DND-41 (cell line): ENCODE measurements around the gene SMIM41.
A peak's percentile ranks its signal among the peaks of the same experiment; 100 is the strongest.

Experiments
- ATAC-seq: fragments of 200-7000 bp; cut with Tn5 transposase; 3 replicates; pipeline ENCODE4 v1.9.1; 2021; ENCODE audit warnings: low read depth; ENCODE audit not compliant: insufficient read depth
- DNase-seq: peaks from one replicate; pipeline ENCODE4 v3.0.0-alpha.2; 2020
- H2AFZ ChIP-seq: 2 replicates; pipeline ENCODE4 v1.6.0; 2012; ENCODE audit warnings: low read depth, low read length
- H3K27ac ChIP-seq: 2 replicates; pipeline ENCODE4 v1.5.1; 2012; ENCODE audit warnings: low read length, inconsistent platforms
- H3K27me3 ChIP-seq: fragments of 200-600 bp; sonication (generic); 2 replicates; pipeline ENCODE4 v1.6.0; 2012; ENCODE audit warnings: low read length, mild to moderate bottlenecking, inconsistent platforms; ENCODE audit not compliant: insufficient read depth, poor library complexity
- H3K36me3 ChIP-seq: 2 replicates; pipeline ENCODE4 v1.5.1; 2012; ENCODE audit warnings: low read length, inconsistent platforms; ENCODE audit not compliant: insufficient read depth
- H3K4me1 ChIP-seq: 2 replicates; pipeline ENCODE4 v1.5.1; 2012; ENCODE audit warnings: mild to moderate bottlenecking, low read length; ENCODE audit not compliant: insufficient read depth
- H3K4me2 ChIP-seq: 2 replicates; pipeline ENCODE4 v1.6.0; 2012; ENCODE audit warnings: mild to moderate bottlenecking, moderate library complexity, low read length, inconsistent platforms; ENCODE audit not compliant: insufficient read depth
- H3K4me3 ChIP-seq, 2 experiments: fragments of 200-600 bp in 1 of 2; shearing (Covaris generic) in 1 of 2; 2 replicates each; pipeline ENCODE4 v1.5.1; 2012 to 2016; ENCODE audit warnings: inconsistent platforms in 2 of 2, low read length in 2 of 2, mild to moderate bottlenecking in 2 of 2, low read depth in 1 of 2, moderate library complexity in 1 of 2
- H3K79me2 ChIP-seq: 2 replicates; pipeline ENCODE4 v1.6.0; 2012; ENCODE audit warnings: low read length, inconsistent platforms; ENCODE audit not compliant: insufficient read depth
- H3K9ac ChIP-seq: 2 replicates; pipeline ENCODE4 v1.6.0; 2012; ENCODE audit warnings: low read depth, mild to moderate bottlenecking, inconsistent platforms, low read length, moderate library complexity
- H3K9me3 ChIP-seq: 2 replicates; pipeline ENCODE4 v1.5.1; 2012; ENCODE audit warnings: low read length, moderate library complexity, mild to moderate bottlenecking, inconsistent platforms; ENCODE audit not compliant: insufficient read depth, severe bottlenecking
- H4K20me1 ChIP-seq: 2 replicates; pipeline ENCODE4 v1.6.0; 2012; ENCODE audit warnings: low read length; ENCODE audit not compliant: insufficient read depth
- EZH2 ChIP-seq: IDR thresholded peaks from 3 replicates; pipeline ENCODE4 v1.6.1; 2012; ENCODE audit warnings: borderline replicate concordance, low read depth, mild to moderate bottlenecking, moderate library complexity, low read length, inconsistent platforms; ENCODE audit not compliant: severe bottlenecking
- TF ChIP-seq, protein P1 (sequence below): IDR thresholded peaks from 2 replicates; pipeline ENCODE4 v1.5.1; 2012; ENCODE audit warnings: borderline replicate concordance, low read length, moderate library complexity, mild to moderate bottlenecking; ENCODE audit not compliant: poor library complexity, severe bottlenecking; ENCODE audit errors: extremely low read depth

Gene SMIM41

DNA sequence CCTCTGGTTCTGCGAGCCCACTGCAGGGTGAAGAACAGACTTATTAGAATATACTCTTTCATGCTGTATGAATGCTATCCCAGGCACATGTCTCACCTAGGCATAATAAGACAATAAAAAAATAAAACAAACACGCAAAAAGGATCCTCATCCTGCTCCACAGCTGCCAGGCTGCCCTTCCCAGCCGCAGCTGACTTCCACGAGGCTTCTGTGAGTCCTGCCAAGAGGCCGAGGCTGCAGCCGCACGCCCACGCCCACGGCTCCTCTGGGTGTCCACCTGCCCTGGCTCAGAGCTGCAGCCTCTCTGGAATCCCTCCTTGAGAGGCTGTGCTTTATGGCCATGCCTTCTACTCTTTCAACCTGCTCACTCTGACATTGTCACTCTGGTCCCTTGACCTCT, 6.9 kb downstream of the SMIM41 start:
- Histone ChIP-seq H3K9me3 (no peaks in the 10 kb centered on the region), H2AFZ (no peak overlapping the region), H3K4me2 (no peak overlapping the region), H3K4me3 (no peak overlapping the region), H3K27ac (no peak overlapping the region), H3K9ac (no peak overlapping the region), H3K27me3 (peaks cover 14% of the 10 kb centered on the region), H3K79me2 (no peaks in the 10 kb centered on the region), H3K4me1 (peaks cover 17% of the 10 kb centered on the region), H4K20me1 (peaks cover 4% of the 10 kb centered on the region), H3K36me3 (no peaks in the 10 kb centered on the region)
- ATAC-seq (no peak), DNase-seq (no peak)
- TF ChIP-seq EZH2 = no peak
- TF ChIP-seq, protein P1, sequence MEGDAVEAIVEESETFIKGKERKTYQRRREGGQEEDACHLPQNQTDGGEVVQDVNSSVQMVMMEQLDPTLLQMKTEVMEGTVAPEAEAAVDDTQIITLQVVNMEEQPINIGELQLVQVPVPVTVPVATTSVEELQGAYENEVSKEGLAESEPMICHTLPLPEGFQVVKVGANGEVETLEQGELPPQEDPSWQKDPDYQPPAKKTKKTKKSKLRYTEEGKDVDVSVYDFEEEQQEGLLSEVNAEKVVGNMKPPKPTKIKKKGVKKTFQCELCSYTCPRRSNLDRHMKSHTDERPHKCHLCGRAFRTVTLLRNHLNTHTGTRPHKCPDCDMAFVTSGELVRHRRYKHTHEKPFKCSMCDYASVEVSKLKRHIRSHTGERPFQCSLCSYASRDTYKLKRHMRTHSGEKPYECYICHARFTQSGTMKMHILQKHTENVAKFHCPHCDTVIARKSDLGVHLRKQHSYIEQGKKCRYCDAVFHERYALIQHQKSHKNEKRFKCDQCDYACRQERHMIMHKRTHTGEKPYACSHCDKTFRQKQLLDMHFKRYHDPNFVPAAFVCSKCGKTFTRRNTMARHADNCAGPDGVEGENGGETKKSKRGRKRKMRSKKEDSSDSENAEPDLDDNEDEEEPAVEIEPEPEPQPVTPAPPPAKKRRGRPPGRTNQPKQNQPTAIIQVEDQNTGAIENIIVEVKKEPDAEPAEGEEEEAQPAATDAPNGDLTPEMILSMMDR = no peak

DNA sequence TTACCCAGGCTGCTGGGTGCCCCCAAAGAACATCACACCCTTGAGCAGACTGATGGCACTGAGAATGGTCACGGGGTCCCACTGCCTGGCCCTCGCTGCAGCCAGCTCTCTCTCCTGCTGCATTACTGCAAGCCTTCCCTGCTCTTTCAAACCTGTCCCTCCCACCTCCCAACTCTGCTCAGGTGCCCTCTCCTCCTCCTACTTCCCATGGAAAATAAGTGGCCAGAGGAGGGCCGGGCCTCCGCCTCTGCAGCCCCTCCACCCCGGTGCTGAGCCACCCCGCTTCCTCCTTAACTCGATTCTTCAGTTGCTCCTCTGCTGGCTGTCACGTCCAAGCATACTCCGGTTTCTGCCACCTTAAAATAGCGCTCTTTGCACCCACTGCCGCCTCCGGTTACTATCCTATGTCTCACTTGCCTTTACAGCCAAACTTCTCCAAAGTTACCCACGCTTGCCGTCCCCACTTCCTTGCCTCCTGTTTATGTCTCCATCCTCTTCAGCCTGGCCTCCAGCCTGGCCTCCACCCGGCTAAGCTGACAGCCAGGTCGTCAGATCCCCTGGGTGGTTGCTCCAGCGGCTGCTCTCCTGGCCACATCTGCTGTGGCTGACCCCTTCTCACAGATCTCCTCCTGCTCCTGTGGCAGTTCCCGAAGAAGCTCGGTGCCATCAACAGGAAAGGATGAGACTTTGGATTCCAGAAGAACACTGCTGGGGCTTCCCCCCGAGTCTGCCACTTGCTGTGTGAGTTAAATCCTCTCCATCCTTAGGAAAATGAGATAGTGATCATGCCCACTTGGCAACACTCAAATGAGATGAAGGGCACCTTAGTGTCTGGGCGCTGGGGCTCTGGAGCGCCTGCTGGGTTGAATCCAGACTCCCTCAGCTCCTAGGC, 7.7 kb downstream of the SMIM41 start:
- Histone ChIP-seq H3K4me1 (peaks cover 9% of the 10 kb centered on the region), H3K27me3 (peaks cover 14% of the 10 kb centered on the region), H3K36me3 (no peaks in the 10 kb centered on the region), H3K4me3 (no peak overlapping the region), H3K9me3 (no peaks in the 10 kb centered on the region), H3K27ac (no peak overlapping the region), H3K79me2 (no peaks in the 10 kb centered on the region), H3K9ac (no peak overlapping the region), H3K4me2 (no peak overlapping the region), H2AFZ (no peak overlapping the region), H4K20me1 (peaks cover 4% of the 10 kb centered on the region)
- ATAC-seq (no peak), DNase-seq (no peak)
- no peak for TF ChIP-seq EZH2

DNA sequence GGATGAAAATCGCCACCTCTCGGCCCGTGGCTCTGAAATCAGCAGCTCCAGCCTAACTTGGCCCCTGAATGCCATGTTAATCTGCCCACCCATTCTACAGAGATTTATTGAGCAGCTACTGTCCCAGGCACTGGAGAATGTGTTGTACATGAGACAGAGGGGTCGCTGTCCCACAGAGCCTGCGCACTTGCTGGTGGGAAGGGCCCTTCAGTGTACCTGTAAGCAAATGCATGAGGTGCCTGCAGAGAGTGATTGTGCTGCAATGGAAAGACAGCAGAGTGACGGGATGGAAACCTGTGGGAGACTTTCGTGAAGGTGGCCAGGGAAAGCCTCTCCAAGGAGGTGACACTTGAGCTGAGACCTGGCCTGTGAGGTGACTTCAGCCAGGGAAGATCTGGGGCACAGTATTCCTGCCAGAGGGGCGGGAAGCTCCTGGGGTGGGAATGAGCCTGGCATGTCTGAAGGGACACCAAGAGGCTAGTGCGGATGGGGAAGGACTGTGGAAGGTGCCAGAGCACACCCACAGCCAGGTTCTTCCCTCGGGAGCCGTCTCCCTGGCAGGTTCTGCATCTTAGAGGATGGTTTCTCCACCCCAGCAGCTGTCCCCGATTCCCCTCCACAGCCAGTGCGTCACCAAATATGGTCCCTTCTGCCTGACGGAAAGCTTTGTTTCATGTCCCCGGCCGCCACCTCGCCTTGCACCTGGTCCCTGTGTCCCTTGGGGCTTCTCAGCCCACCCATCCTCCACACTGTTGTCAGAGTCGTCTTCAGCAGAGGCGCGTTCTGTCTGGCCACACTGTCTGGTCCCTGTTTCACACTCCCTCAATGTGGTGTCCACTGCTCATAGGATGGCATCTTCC, 8.7 kb downstream of the SMIM41 start:
- peaks cover 2% of the 10 kb centered on the region; the same call in 1 of the 2 replicates for H3K4me1 ChIP-seq
- no peak overlapping the region for H3K9ac ChIP-seq
- no peak overlapping the region for H3K4me3 ChIP-seq
- no peak overlapping the region for H2AFZ ChIP-seq
- H4K20me1 ChIP-seq = no peaks in the 10 kb centered on the region; the same call in 1 of the 2 replicates
- H3K4me2 ChIP-seq = no peak overlapping the region
- H3K27ac ChIP-seq = no peak overlapping the region
- peaks cover 14% of the 10 kb centered on the region for H3K27me3 ChIP-seq
- no peaks in the 10 kb centered on the region for H3K79me2 ChIP-seq
- DNase-seq = peak; percentile 62
- TF ChIP-seq, protein P1 = no peak
- TF ChIP-seq EZH2 = no peak
- H3K36me3 ChIP-seq = no peaks in the 10 kb centered on the region
- no peaks in the 10 kb centered on the region for H3K9me3 ChIP-seq
- peak; percentile 54 for ATAC-seq

DNA sequence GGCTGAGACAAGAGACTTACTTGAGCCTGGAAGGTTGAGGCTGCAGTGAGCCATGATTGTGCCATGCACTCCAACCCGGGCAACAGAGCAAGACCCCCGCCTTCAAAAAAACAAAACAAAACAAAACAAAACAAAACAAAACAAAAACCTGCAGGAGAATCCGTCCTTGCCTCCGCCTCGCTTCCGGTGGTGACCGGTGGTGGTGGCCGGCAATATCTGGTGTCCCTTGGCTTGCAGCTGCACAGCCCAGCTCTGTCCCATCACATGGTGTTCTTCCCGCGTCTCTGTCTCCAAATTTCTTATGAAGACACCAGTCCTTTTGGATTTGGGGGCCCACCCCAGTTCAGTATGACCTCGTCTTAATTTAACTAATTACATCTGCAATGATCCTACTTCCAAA, 10.0 kb downstream of the SMIM41 start:
- Histone ChIP-seq H4K20me1 (no peaks in the 10 kb centered on the region; the same call in 1 of the 2 replicates), H3K9ac (no peak overlapping the region), H3K9me3 (no peaks in the 10 kb centered on the region), H3K79me2 (no peaks in the 10 kb centered on the region), H2AFZ (no peak overlapping the region), H3K4me3 (no peak overlapping the region), H3K27me3 (peaks cover 14% of the 10 kb centered on the region), H3K4me1 (no peaks in the 10 kb centered on the region), H3K4me2 (no peak overlapping the region), H3K36me3 (no peaks in the 10 kb centered on the region), H3K27ac (no peak overlapping the region)
- TF ChIP-seq, protein P1 = no peak
- TF ChIP-seq EZH2 = no peak
- ATAC-seq = no peak
- DNase-seq = no peak
